ENCODE data around the gene SPOCK3.

The SPOCK3 gene

GRCh38 chr4:166956484-166956883 lies 277.8 kb downstream of the SPOCK3 start:
- Histone ChIP-seq H3K9me3 (ENCODE audit: low read length) (no peaks in the 10 kb centered on the region), H3K9me2 (ENCODE audit: low read depth, low read length) (no peaks in the 10 kb centered on the region), H4K20me1 (ENCODE audit: insufficient read depth, low read length) (no peaks in the 10 kb centered on the region), H2AFZ (ENCODE audit: low read length) (no peak overlapping the region), H3K36me3 (ENCODE audit: insufficient read depth, low read length) (no peaks in the 10 kb centered on the region), H3F3A (ENCODE audit: insufficient read depth, low read length) (no peaks in the 10 kb centered on the region), H3K4me1 (ENCODE audit: insufficient read depth, low read length, severe bottlenecking) (peaks cover 25% of the 10 kb centered on the region), H3K79me2 (ENCODE audit: insufficient read depth, low read length) (no peaks in the 10 kb centered on the region), H3K27me3 (ENCODE audit: insufficient read depth, low read length) (no peaks in the 10 kb centered on the region), H3K4me2 (ENCODE audit: low read length) (no peak overlapping the region), H3K27ac (ENCODE audit: low read depth, low read length, poor library complexity, severe bottlenecking) (peak overlapping the region; percentile 12), H3K9ac (ENCODE audit: low read length) (no peak overlapping the region), H3K4me3 (ENCODE audit: low read depth, low read length, poor library complexity, severe bottlenecking) (no peak overlapping the region)
- TF ChIP-seq EZH2 (IDR thresholded peaks at IDR 0.05; ENCODE audit: borderline replicate concordance, low read length) (no peak), CTCF (IDR thresholded peaks at IDR 0.05; ENCODE audit: low read length) (no peak)

- no peak overlapping the region for H3K9ac ChIP-seq (ENCODE audit: low read length)
- no peaks in the 10 kb centered on the region for H3K9me3 ChIP-seq (ENCODE audit: low read length)
- peak overlapping the region; percentile 73; the same call in 1 of the 2 replicates for H2AFZ ChIP-seq (ENCODE audit: low read length)
- H3K4me2 ChIP-seq (ENCODE audit: low read length), result no peak overlapping the region
- H3K79me2 ChIP-seq (ENCODE audit: insufficient read depth, low read length), result no peaks in the 10 kb centered on the region
- no peak overlapping the region for H3K4me3 ChIP-seq (ENCODE audit: low read depth, low read length, poor library complexity, severe bottlenecking)
- H3F3A ChIP-seq (ENCODE audit: insufficient read depth, low read length), result no peaks in the 10 kb centered on the region
- H3K4me1 ChIP-seq (ENCODE audit: insufficient read depth, low read length, severe bottlenecking), result no peaks in the 10 kb centered on the region
- no peaks in the 10 kb centered on the region for H3K27me3 ChIP-seq (ENCODE audit: insufficient read depth, low read length)
- TF ChIP-seq CTCF (IDR thresholded peaks at IDR 0.05; ENCODE audit: low read length) (no peak), EZH2 (IDR thresholded peaks at IDR 0.05; ENCODE audit: borderline replicate concordance, low read length) (no peak)
- no peaks in the 10 kb centered on the region for H3K9me2 ChIP-seq (ENCODE audit: low read depth, low read length)
- no peak overlapping the region for H3K27ac ChIP-seq (ENCODE audit: low read depth, low read length, poor library complexity, severe bottlenecking)
- no peaks in the 10 kb centered on the region for H4K20me1 ChIP-seq (ENCODE audit: insufficient read depth, low read length)
- H3K36me3 ChIP-seq (ENCODE audit: insufficient read depth, low read length), result no peaks in the 10 kb centered on the region
These were observed 292.7 kb downstream of the SPOCK3 start for GRCh38 chr4:166941629-166942028.

- no peak overlapping the region for H3K9ac ChIP-seq (ENCODE audit: low read length)
- H3K27ac ChIP-seq (ENCODE audit: low read depth, low read length, poor library complexity, severe bottlenecking), result no peak overlapping the region
- H3K79me2 ChIP-seq (ENCODE audit: insufficient read depth, low read length), result no peaks in the 10 kb centered on the region
- H3K27me3 ChIP-seq (ENCODE audit: insufficient read depth, low read length), result no peaks in the 10 kb centered on the region
- H3F3A ChIP-seq (ENCODE audit: insufficient read depth, low read length), result no peaks in the 10 kb centered on the region
- H3K4me2 ChIP-seq (ENCODE audit: low read length), result no peak overlapping the region
- TF ChIP-seq CTCF (IDR thresholded peaks at IDR 0.05; ENCODE audit: low read length) (no peak), EZH2 (IDR thresholded peaks at IDR 0.05; ENCODE audit: borderline replicate concordance, low read length) (no peak)
- H3K9me3 ChIP-seq (ENCODE audit: low read length), result no peaks in the 10 kb centered on the region
- H3K9me2 ChIP-seq (ENCODE audit: low read depth, low read length), result no peaks in the 10 kb centered on the region
- H3K4me3 ChIP-seq (ENCODE audit: low read depth, low read length, poor library complexity, severe bottlenecking), result no peak overlapping the region
- H3K36me3 ChIP-seq (ENCODE audit: insufficient read depth, low read length), result no peaks in the 10 kb centered on the region
- H4K20me1 ChIP-seq (ENCODE audit: insufficient read depth, low read length), result no peaks in the 10 kb centered on the region
- H3K4me1 ChIP-seq (ENCODE audit: insufficient read depth, low read length, severe bottlenecking), result peaks cover 5% of the 10 kb centered on the region
- H2AFZ ChIP-seq (ENCODE audit: low read length), result no peak overlapping the region
These were observed 303.8 kb downstream of the SPOCK3 start for GRCh38 chr4:166930464-166930863.

All from OCI-LY1 (cell line).